ENCODE results near the gene EPHB3. TPM values are rescaled to one million over a fixed set of nuclear protein-coding genes. Genes with fewer than 3 reads are reported as not detected.

Gene EPHB3
- polyA plus RNA-seq, 1 of the 3 experiments (the other 2 are of a cell fraction): 4.2 TPM

DNA sequence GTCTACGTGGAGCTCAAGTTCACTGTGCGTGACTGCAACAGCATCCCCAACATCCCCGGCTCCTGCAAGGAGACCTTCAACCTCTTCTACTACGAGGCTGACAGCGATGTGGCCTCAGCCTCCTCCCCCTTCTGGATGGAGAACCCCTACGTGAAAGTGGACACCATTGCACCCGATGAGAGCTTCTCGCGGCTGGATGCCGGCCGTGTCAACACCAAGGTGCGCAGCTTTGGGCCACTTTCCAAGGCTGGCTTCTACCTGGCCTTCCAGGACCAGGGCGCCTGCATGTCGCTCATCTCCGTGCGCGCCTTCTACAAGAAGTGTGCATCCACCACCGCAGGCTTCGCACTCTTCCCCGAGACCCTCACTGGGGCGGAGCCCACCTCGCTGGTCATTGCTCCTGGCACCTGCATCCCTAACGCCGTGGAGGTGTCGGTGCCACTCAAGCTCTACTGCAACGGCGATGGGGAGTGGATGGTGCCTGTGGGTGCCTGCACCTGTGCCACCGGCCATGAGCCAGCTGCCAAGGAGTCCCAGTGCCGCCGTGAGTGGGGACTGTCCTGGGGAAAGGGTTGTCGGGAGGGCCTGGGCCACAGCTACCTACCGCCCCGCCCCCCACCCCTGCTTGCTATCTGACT lies 11.2 kb downstream of the EPHB3 start:
- H3K27ac ChIP-seq (ENCODE audit: low read depth in 2 of 2, low read length in 1 of 2): no peak overlapping the region; a peak in 1 of 4 replicates
- no peak overlapping the region for H2AFZ ChIP-seq (ENCODE audit: low read depth)
- POLR2A ChIA-PET: no interaction called here
- H4K20me1 ChIP-seq (ENCODE audit: insufficient read depth): no peaks in the 10 kb centered on the region
- CTCF ChIA-PET: interaction anchor here (1.2 to 1.9 kb wide), 2 partner anchors 9 to 12 kb away, joined by 3 to 7 read pairs; partner anchors contain the start of gene EPHB3
- no peak for DNase-seq
- H3K4me1 ChIP-seq (ENCODE audit: control insufficient read depth in 1 of 2, insufficient read depth in 2 of 2, low read depth in 1 of 2, low read length in 1 of 2): peaks cover 9 to 48% of the 10 kb centered on the region in 2 experiments; a peak in 3 of 4 replicates
- H3K9ac ChIP-seq: no peak overlapping the region
- TF ChIP-seq POLR2AphosphoS5 (IDR thresholded peaks at IDR 0.05; ENCODE audit: low read depth, low read length) (no peak), TCF12 (IDR thresholded peaks at IDR 0.05) (no peak), EZH2phosphoT487 (IDR thresholded peaks at IDR 0.05; ENCODE audit: borderline replicate concordance, low read depth) (no peak), CHD2 (IDR thresholded peaks at IDR 0.05; ENCODE audit: low read length, partially characterized antibody) (no peak), NRF1 (IDR thresholded peaks at IDR 0.05; ENCODE audit: low read depth, low read length) (no peak), MEF2A (IDR thresholded peaks at IDR 0.05; ENCODE audit: borderline replicate concordance, low read depth) (no peak), TAF1 (IDR thresholded peaks at IDR 0.05; ENCODE audit: borderline replicate concordance, low read depth, low read length) (no peak), GABPA (IDR thresholded peaks at IDR 0.05; ENCODE audit: low read depth) (no peak), SIN3A (IDR thresholded peaks at IDR 0.05; ENCODE audit: borderline replicate concordance, low read depth, low read length) (no peak), FOXJ3 (CRISPR knock-in tag; IDR thresholded peaks at IDR 0.05) (no peak), RAD21 (IDR thresholded peaks at IDR 0.05; ENCODE audit: low read length) (no peak), MXI1 (IDR thresholded peaks at IDR 0.05; ENCODE audit: low read depth, low read length) (no peak), RFX5 (IDR thresholded peaks at IDR 0.05; ENCODE audit: low read length) (no peak)
- TF ChIP-seq, protein P1, sequence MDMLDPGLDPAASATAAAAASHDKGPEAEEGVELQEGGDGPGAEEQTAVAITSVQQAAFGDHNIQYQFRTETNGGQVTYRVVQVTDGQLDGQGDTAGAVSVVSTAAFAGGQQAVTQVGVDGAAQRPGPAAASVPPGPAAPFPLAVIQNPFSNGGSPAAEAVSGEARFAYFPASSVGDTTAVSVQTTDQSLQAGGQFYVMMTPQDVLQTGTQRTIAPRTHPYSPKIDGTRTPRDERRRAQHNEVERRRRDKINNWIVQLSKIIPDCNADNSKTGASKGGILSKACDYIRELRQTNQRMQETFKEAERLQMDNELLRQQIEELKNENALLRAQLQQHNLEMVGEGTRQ (IDR thresholded peaks at IDR 0.05; ENCODE audit: borderline replicate concordance, low read depth, low read length): no peak
- TF ChIP-seq, protein P2, sequence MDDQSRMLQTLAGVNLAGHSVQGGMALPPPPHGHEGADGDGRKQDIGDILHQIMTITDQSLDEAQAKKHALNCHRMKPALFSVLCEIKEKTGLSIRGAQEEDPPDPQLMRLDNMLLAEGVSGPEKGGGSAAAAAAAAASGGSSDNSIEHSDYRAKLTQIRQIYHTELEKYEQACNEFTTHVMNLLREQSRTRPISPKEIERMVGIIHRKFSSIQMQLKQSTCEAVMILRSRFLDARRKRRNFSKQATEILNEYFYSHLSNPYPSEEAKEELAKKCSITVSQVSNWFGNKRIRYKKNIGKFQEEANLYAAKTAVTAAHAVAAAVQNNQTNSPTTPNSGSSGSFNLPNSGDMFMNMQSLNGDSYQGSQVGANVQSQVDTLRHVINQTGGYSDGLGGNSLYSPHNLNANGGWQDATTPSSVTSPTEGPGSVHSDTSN (IDR thresholded peaks at IDR 0.05): no peak
- H3K4me2 ChIP-seq: no peak overlapping the region
- no peaks in the 10 kb centered on the region for H3K27me3 ChIP-seq (ENCODE audit: insufficient read depth)
- no peaks in the 10 kb centered on the region; the same call in 1 of the 2 replicates for H3K79me2 ChIP-seq (ENCODE audit: insufficient read depth)
- peaks cover 0 to 23% of the 10 kb centered on the region in 2 experiments for H3K36me3 ChIP-seq (replicated peaks in 1 of 2; ENCODE audit: control insufficient read depth in 1 of 2, insufficient read depth in 2 of 2, low read length in 1 of 2)
- H3K4me3 ChIP-seq (ENCODE audit: low read depth in 2 of 2, low read length in 1 of 2): no peak overlapping the region
- no peaks in the 10 kb centered on the region for H3F3A ChIP-seq (replicated peaks; ENCODE audit: insufficient read depth)
- no peaks in the 10 kb centered on the region for H3K9me2 ChIP-seq
- 98% methylated on average over 30 of the region's 33 CpGs for WGBS (ENCODE audit: low lambda C conversion rate)
- no peaks in the 10 kb centered on the region for H3K9me3 ChIP-seq

Measured in SK-N-SH (cell line).